HEK293 (cell line): Measurements from ENCODE around the gene ASCL5.

Source experiments
- CTCF ChIA-PET: fragments of 350-600 bp; formaldehyde crosslinking; extraction: SDS; loops from one replicate; lab custom pipeline; 2021; ENCODE audit warnings: antibody characterized with exemption; lab: Yijun Ruan, JAX
- POLR2A ChIA-PET: fragments of 300-600 bp; formaldehyde crosslinking; extraction: SDS; loops from one replicate; lab custom pipeline; 2020; ENCODE audit warnings: antibody characterized with exemption, inconsistent platforms; lab: Yijun Ruan, JAX
- H3K27ac ChIP-seq: fragments of 200-500 bp; sonication (Bioruptor generic); 2 replicates; pipeline ENCODE4 v1.5.1; 2014; ENCODE audit warnings: low read depth, low read length, control low read depth, inconsistent platforms; ENCODE audit errors: extremely low read depth
- H3K36me3 ChIP-seq, 2 experiments: fragments of 200-500 bp in 1 of 2; sonication (Bioruptor generic) in 1 of 2; 1 replicate in 1 of 2; 2 replicates in 1 of 2; pipeline ENCODE4 v1.5.1; 2014 to 2017; ENCODE audit warnings: inconsistent platforms in 2 of 2, low read length in 2 of 2; ENCODE audit not compliant: control insufficient read depth in 2 of 2, insufficient read depth in 1 of 2
- H3K4me1 ChIP-seq: fragments of 200-500 bp; sonication (Bioruptor generic); 2 replicates; pipeline ENCODE4 v1.5.1; 2014; ENCODE audit warnings: mild to moderate bottlenecking, low read length, inconsistent platforms; ENCODE audit not compliant: control insufficient read depth, insufficient read depth
- H3K4me3 ChIP-seq: 2 replicates; pipeline ENCODE4 v1.5.1; 2011; ENCODE audit warnings: low read depth, mild to moderate bottlenecking, control low read depth, low read length, moderate library complexity
- H3K9me3 ChIP-seq: fragments of 200-500 bp; sonication (Bioruptor generic); 2 replicates; pipeline ENCODE4 v1.5.1; 2014; ENCODE audit warnings: low read depth, low read length, inconsistent platforms; ENCODE audit not compliant: control insufficient read depth, insufficient read depth
- HIC1 ChIP-seq: fragments of 450-650 bp; formaldehyde crosslinking; IDR thresholded peaks from 2 replicates; pipeline ENCODE4 v1.5.1; 2016; ENCODE audit warnings: missing biosample characterization, missing genetic modification characterization
- PATZ1 ChIP-seq: fragments of 450-650 bp; formaldehyde crosslinking; IDR thresholded peaks from 2 replicates; pipeline ENCODE4 v1.5.1; 2016; ENCODE audit warnings: missing biosample characterization, missing genetic modification characterization
- PRDM6 ChIP-seq: fragments of 450-650 bp; formaldehyde crosslinking; IDR thresholded peaks from 2 replicates; pipeline ENCODE4 v1.5.1; 2017; ENCODE audit warnings: missing biosample characterization, missing genetic modification characterization
- SALL2 ChIP-seq: fragments of 450-650 bp; formaldehyde crosslinking; IDR thresholded peaks from 2 replicates; pipeline ENCODE4 v1.5.0; 2017; ENCODE audit warnings: missing biosample characterization, mild to moderate bottlenecking, missing genetic modification characterization, borderline replicate concordance
- TRIM28 ChIP-seq: IDR thresholded peaks from 2 replicates; pipeline ENCODE4 v1.6.1; 2011; ENCODE audit warnings: low read length, control low read depth, borderline replicate concordance
- ZBTB8A ChIP-seq: fragments of 450-650 bp; formaldehyde crosslinking; IDR thresholded peaks from 2 replicates; pipeline ENCODE4 v1.5.1; 2016; ENCODE audit warnings: missing biosample characterization, missing genetic modification characterization
- ZEB2 ChIP-seq: fragments of 450-650 bp; formaldehyde crosslinking; IDR thresholded peaks from 2 replicates; pipeline ENCODE4 v1.5.1; 2016; ENCODE audit warnings: missing biosample characterization, missing genetic modification characterization
- ZFP3 ChIP-seq: fragments of 450-650 bp; formaldehyde crosslinking; IDR thresholded peaks from 2 replicates; pipeline ENCODE4 v1.5.1; 2016; ENCODE audit warnings: low read depth, missing biosample characterization, missing genetic modification characterization
- ZIC2 ChIP-seq: fragments of 450-650 bp; formaldehyde crosslinking; IDR thresholded peaks from 2 replicates; pipeline ENCODE4 v1.5.1; 2016; ENCODE audit warnings: missing biosample characterization, missing genetic modification characterization
- ZNF112 ChIP-seq: fragments of 450-650 bp; formaldehyde crosslinking; IDR thresholded peaks from 2 replicates; pipeline ENCODE4 v1.5.0; 2017; ENCODE audit warnings: missing biosample characterization, missing genetic modification characterization
- ZNF211 ChIP-seq: fragments of 450-650 bp; formaldehyde crosslinking; IDR thresholded peaks from 2 replicates; pipeline ENCODE4 v1.5.1; 2016; ENCODE audit warnings: low read depth, missing biosample characterization, missing genetic modification characterization
- ZNF248 ChIP-seq: fragments of 450-650 bp; formaldehyde crosslinking; IDR thresholded peaks from 2 replicates; pipeline ENCODE4 v1.5.1; 2017; ENCODE audit warnings: missing biosample characterization, missing genetic modification characterization
- ZNF280D ChIP-seq: fragments of 450-650 bp; formaldehyde crosslinking; IDR thresholded peaks from 2 replicates; pipeline ENCODE4 v1.5.1; 2016; ENCODE audit warnings: missing biosample characterization, missing genetic modification characterization
- ZNF391 ChIP-seq: fragments of 450-650 bp; formaldehyde crosslinking; IDR thresholded peaks from 2 replicates; pipeline ENCODE4 v1.5.1; 2016; ENCODE audit warnings: low read depth, missing biosample characterization, missing genetic modification characterization, borderline replicate concordance
- ZNF394 ChIP-seq: fragments of 450-650 bp; formaldehyde crosslinking; IDR thresholded peaks from 2 replicates; pipeline ENCODE4 v1.5.1; 2016; ENCODE audit warnings: missing biosample characterization, missing genetic modification characterization, mild to moderate bottlenecking, moderate library complexity, borderline replicate concordance
- ZNF473 ChIP-seq: fragments of 450-650 bp; formaldehyde crosslinking; IDR thresholded peaks from 2 replicates; pipeline ENCODE4 v1.5.1; 2017; ENCODE audit warnings: missing biosample characterization, missing genetic modification characterization
- ZNF488 ChIP-seq: fragments of 450-650 bp; formaldehyde crosslinking; IDR thresholded peaks from 2 replicates; pipeline ENCODE4 v1.5.1; 2016; ENCODE audit warnings: missing biosample characterization, missing genetic modification characterization
- ZNF544 ChIP-seq: fragments of 450-650 bp; formaldehyde crosslinking; IDR thresholded peaks from 2 replicates; pipeline ENCODE4 v1.5.0; 2017; ENCODE audit warnings: missing biosample characterization, missing genetic modification characterization
- ZNF629 ChIP-seq: fragments of 450-650 bp; formaldehyde crosslinking; IDR thresholded peaks from 2 replicates; pipeline ENCODE4 v1.5.1; 2017; ENCODE audit warnings: missing biosample characterization, missing genetic modification characterization
- ZNF660 ChIP-seq: fragments of 450-650 bp; IDR thresholded peaks from 2 replicates; pipeline ENCODE4 v1.5.1; 2018; ENCODE audit warnings: missing biosample characterization, mild to moderate bottlenecking, missing genetic modification characterization
- ZNF843 ChIP-seq: fragments of 450-650 bp; formaldehyde crosslinking; IDR thresholded peaks from 2 replicates; pipeline ENCODE4 v1.5.1; 2016; ENCODE audit warnings: missing biosample characterization, missing genetic modification characterization
- ZSCAN23 ChIP-seq: fragments of 450-650 bp; formaldehyde crosslinking; IDR thresholded peaks from 2 replicates; pipeline ENCODE4 v1.5.1; 2016; ENCODE audit warnings: missing biosample characterization, missing genetic modification characterization
- ZSCAN5A ChIP-seq: fragments of 450-650 bp; formaldehyde crosslinking; IDR thresholded peaks from 2 replicates; pipeline ENCODE4 v1.5.1; 2016; ENCODE audit warnings: missing biosample characterization, missing genetic modification characterization

The ASCL5 gene

GRCh38 chr1:201114245-201115131 is 12.5 kb downstream of the ASCL5 start:
- ChIA-PET POLR2A (interaction anchor here (1.1 to 1.6 kb wide), 3 partner anchors 135 to 445 kb away, joined by 3 to 7 read pairs (median 4); partner anchors contain the start of gene DDX59), CTCF (interaction anchor here (0.5 to 3.5 kb wide), 20 partner anchors 10 to 556 kb away, joined by 3 to 44 read pairs (median 4); no protein-coding TSS in a partner anchor)
- Histone ChIP-seq H3K27ac (peak overlapping the region; percentile 32; the same call in 1 of the 2 replicates), H3K4me1 (no peaks in the 10 kb centered on the region), H3K9me3 (no peaks in the 10 kb centered on the region), H3K4me3 (peak overlapping the region; percentile 71), H3K36me3 (no peaks in the 10 kb centered on the region)
- TF ChIP-seq TRIM28 = peak; percentile 55; the same call in 1 of the 2 replicates
- TF ChIP-seq ZSCAN5A (tag by site-specific recombination) = no peak
- no peak for TF ChIP-seq ZFP3
- TF ChIP-seq ZNF843 = 0 out of 2 replicates have a peak, but pooled peaks have one; percentile 45
- peak; percentile 51; the same call in 1 of the 2 replicates for TF ChIP-seq ZNF629 (tag by site-specific recombination)
- TF ChIP-seq ZNF488 (tag by site-specific recombination) = no peak
- peak; percentile 51 for TF ChIP-seq ZBTB8A (tag by site-specific recombination)
- peak; percentile 42 for TF ChIP-seq PATZ1 (tag by site-specific recombination)
- TF ChIP-seq ZNF544 = no peak
- TF ChIP-seq ZNF394 = no peak
- TF ChIP-seq ZNF473 (tag by site-specific recombination) = no peak
- peak; percentile 82 for TF ChIP-seq ZEB2 (tag by site-specific recombination)
- TF ChIP-seq ZNF280D (tag by site-specific recombination) = no peak
- no peak for TF ChIP-seq ZNF211 (tag by site-specific recombination)
- TF ChIP-seq ZIC2 (tag by site-specific recombination) = peak; percentile 95
- peak; percentile 70 for TF ChIP-seq HIC1 (tag by site-specific recombination)
- TF ChIP-seq ZNF248 (tag by site-specific recombination) = no peak
- no peak for TF ChIP-seq PRDM6 (tag by site-specific recombination)
- no peak for TF ChIP-seq ZSCAN23 (tag by site-specific recombination)
- no peak for TF ChIP-seq SALL2
- no peak for TF ChIP-seq ZNF112
- peak; percentile 32; the same call in 1 of the 2 replicates for TF ChIP-seq ZNF391 (tag by site-specific recombination)
- peak; percentile 87; the same call in 1 of the 2 replicates for TF ChIP-seq ZNF660 (tag by site-specific recombination)
